Measurements from ENCODE around the gene DHRSX.

Gene DHRSX

GRCh38 chrX:2324151-2324550 is 176.6 kb downstream of the DHRSX start:
- H3K4me3 ChIP-seq (ENCODE audit: low read depth, low read length) = no peak overlapping the region
- no peak for TF ChIP-seq CTCF (conservative IDR thresholded peaks at IDR 0.05; ENCODE audit: low read depth, low read length)
- no peak for DNase-seq (ENCODE audit: low read depth)

DNA sequence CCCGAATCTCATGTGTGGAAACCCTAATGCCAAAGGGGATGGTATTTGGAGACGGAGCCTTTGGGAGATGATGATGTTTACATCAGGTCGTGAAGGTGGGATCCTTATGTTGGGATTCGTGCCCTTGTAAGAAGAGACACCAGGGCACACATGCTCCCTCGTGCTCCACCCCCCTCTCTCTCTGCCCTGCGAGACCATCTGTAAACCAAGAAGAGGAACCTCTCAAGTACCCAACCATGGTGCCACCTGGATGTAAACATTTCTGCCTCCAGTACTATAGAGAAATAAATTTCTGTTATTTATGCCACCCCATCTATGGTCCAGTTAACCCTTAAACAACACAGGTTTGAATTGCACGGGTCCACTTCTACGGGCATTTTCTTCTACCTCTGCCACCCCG is 179.4 kb downstream of the DHRSX start:
- H3K4me3 ChIP-seq (ENCODE audit: low read depth, low read length) = no peak overlapping the region
- DNase-seq (ENCODE audit: low read depth) = no peak
- no peak for TF ChIP-seq CTCF (conservative IDR thresholded peaks at IDR 0.05; ENCODE audit: low read depth, low read length)

DNA sequence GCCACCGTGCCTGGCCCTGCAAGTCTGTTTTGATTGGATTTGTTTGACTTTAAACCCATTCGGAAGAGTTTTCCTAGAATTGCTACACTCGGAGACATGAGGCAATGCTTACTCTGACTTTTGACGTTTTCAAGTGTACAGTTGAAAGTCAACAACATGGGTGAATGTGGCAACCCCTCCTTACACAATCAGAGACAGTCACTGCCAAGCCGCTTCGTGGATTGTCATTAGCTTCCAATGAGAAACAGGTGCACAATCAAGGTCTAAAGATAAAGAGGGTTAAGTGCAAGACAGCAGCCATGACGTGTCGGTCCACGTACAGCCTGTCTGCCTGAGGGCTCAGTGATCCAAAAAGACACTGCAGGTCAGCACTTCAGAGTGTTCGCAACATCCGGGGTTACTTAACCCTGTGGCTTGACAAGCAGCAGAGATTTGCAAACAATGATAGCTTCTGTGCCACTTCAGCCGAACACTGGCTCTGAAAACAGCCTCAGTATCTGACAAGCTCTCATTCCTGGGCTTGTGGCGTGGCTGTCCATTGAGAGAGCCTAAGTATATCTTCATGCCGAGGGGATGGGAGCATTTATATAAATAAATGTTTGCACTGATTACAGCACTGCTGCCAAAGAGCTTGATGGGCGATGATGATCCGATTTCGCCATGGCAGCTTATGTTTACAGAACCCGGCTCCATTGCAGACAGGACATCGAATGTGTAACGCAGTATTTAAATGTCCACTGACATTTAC is 180.0 kb downstream of the DHRSX start:
- H3K4me3 ChIP-seq (ENCODE audit: low read depth, low read length) = no peak overlapping the region
- no peak for TF ChIP-seq CTCF (conservative IDR thresholded peaks at IDR 0.05; ENCODE audit: low read depth, low read length)
- peak; percentile 74 for DNase-seq (ENCODE audit: low read depth)

DNA sequence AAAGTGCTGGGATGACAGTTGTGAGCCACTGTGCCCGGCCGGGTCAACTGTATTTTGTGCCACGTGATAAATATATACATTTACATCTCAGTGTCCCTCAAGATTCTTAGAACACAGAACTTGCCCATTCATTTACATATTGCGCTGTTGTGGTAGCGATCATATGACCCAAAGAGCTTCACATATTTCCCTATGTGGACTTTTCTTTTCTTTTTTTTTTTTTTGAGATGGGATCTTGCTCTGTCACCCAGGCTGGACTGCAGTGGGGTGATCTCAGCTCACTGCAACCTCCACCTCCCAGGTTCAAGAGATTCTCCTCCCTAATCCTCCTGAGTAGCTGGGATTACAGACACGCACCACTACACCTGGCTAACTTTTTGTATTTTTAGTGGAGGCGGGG is 180.7 kb downstream of the DHRSX start:
- no peak for TF ChIP-seq CTCF (conservative IDR thresholded peaks at IDR 0.05; ENCODE audit: low read depth, low read length)
- no peak for DNase-seq (ENCODE audit: low read depth)
- no peak overlapping the region for H3K4me3 ChIP-seq (ENCODE audit: low read depth, low read length)

DNA sequence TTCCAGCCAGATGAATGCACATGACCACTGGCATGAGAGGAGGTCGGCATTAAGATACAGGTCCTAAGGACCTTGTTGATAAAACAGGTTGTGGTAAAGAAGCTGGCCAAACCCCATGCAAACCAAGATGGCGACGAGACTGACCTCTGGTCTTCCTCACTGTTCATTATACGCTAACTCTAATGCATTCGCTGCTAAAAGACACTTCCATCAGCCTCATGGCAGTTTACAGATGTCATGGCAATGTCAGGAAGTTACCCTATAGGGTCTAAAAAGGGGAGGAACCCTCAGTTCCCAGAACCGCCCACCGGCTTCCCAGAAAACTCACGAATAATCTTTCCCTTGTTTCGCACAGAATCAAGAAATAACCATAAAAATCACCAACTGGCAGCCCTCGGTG is 182.4 kb downstream of the DHRSX start:
- no peak for DNase-seq (ENCODE audit: low read depth)
- no peak for TF ChIP-seq CTCF (conservative IDR thresholded peaks at IDR 0.05; ENCODE audit: low read depth, low read length)
- H3K4me3 ChIP-seq (ENCODE audit: low read depth, low read length) = no peak overlapping the region

DNA sequence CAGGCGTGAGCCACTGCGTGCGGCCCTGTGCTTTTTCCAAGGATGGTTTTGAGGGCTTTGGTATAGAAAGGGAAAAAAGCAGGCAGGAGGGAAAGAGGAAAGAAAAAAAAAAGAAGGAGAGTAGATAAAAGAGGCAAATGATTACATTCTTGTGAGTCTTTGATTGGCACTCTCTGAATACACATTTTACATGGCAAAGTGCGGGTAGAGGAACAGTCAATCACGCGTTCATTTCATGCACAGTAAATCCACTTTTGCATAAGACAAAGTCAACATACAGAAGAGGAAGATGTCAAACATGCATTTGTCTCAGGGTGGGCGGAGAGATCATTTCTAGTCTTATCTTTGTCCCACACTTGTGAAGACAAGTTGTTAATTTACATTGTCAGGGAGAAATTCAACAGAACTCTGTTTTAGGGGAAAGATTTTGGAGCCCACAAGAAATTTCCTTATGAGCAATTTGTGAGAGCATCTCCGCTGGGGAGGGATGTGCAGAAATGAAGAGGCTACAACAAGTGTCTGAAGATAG is 183.2 kb downstream of the DHRSX start:
- no peak for TF ChIP-seq CTCF (conservative IDR thresholded peaks at IDR 0.05; ENCODE audit: low read depth, low read length)
- no peak overlapping the region for H3K4me3 ChIP-seq (ENCODE audit: low read depth, low read length)
- DNase-seq (ENCODE audit: low read depth) = no peak

DNA sequence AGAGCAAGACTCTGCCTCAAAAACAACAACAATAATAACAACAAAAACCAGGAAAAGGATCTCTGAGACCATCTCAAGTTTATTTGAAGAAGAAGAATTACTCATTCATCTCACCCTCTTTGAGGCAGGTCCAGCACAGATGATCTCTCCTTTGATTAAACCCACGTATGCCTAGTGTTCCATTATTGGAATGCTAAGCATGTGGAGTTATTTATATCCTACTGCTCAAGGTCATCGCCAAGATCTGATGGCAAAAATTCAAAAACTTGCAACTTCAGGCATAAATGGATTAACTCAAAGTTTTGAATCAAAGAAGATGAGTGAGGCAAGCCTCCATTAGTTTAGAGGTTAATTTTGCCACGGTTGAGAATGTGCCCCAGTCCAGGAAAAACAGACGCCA is 184.2 kb downstream of the DHRSX start:
- TF ChIP-seq CTCF (conservative IDR thresholded peaks at IDR 0.05; ENCODE audit: low read depth, low read length) = no peak
- DNase-seq (ENCODE audit: low read depth) = no peak
- no peak overlapping the region for H3K4me3 ChIP-seq (ENCODE audit: low read depth, low read length)

Data from choroid plexus epithelial cell (primary cell).